RWPE2 (cell line): ENCODE results near the gene PKN1.
A peak's percentile ranks its signal among the peaks of the same experiment; 100 is the strongest.

ENCODE experiments used
- ATAC-seq: fragments of 200-7000 bp; cut with Tn5 transposase; 3 replicates; pipeline ENCODE4 v1.9.1; 2021; ENCODE audit warnings: low read depth
- DNase-seq: peaks from one replicate; pipeline ENCODE4 v3.0.0-alpha.2; 2020; ENCODE audit warnings: low spot score
- H3K27ac ChIP-seq: fragments of 450-650 bp; 2 replicates; pipeline ENCODE4 v1.5.1; 2017; ENCODE audit warnings: mild to moderate bottlenecking; ENCODE audit not compliant: poor library complexity, severe bottlenecking
- H3K27me3 ChIP-seq: fragments of 250-450 bp; sonication (Bioruptor Pico); 2 replicates; pipeline ENCODE4 v1.5.1; 2021; ENCODE audit warnings: mild to moderate bottlenecking, moderate library complexity; ENCODE audit not compliant: insufficient read depth, poor library complexity, severe bottlenecking
- H3K36me3 ChIP-seq: fragments of 250-450 bp; sonication (Bioruptor Pico); 2 replicates; pipeline ENCODE4 v1.5.1; 2020; ENCODE audit warnings: low read depth, mild to moderate bottlenecking, moderate library complexity
- H3K4me1 ChIP-seq: fragments of 250-450 bp; sonication (Bioruptor Pico); 2 replicates; pipeline ENCODE4 v1.5.1; 2021; ENCODE audit warnings: mild to moderate bottlenecking, moderate library complexity; ENCODE audit not compliant: insufficient read depth, poor library complexity, severe bottlenecking
- H3K4me3 ChIP-seq: fragments of 250-450 bp; sonication (Bioruptor Pico); 2 replicates; pipeline ENCODE4 v1.5.1; 2021; ENCODE audit warnings: mild to moderate bottlenecking, moderate library complexity; ENCODE audit not compliant: severe bottlenecking
- H3K9me3 ChIP-seq: fragments of 250-450 bp; sonication (Bioruptor Pico); 2 replicates; pipeline ENCODE4 v1.5.1; 2021; ENCODE audit warnings: mild to moderate bottlenecking, moderate library complexity; ENCODE audit not compliant: severe bottlenecking
- TF ChIP-seq, protein P1 (sequence below): fragments of 450-650 bp; IDR thresholded peaks from one replicate; pipeline ENCODE4 v1.5.1; 2017; ENCODE audit warnings: mild to moderate bottlenecking, moderate library complexity; ENCODE audit not compliant: poor library complexity, severe bottlenecking

Gene PKN1

DNA sequence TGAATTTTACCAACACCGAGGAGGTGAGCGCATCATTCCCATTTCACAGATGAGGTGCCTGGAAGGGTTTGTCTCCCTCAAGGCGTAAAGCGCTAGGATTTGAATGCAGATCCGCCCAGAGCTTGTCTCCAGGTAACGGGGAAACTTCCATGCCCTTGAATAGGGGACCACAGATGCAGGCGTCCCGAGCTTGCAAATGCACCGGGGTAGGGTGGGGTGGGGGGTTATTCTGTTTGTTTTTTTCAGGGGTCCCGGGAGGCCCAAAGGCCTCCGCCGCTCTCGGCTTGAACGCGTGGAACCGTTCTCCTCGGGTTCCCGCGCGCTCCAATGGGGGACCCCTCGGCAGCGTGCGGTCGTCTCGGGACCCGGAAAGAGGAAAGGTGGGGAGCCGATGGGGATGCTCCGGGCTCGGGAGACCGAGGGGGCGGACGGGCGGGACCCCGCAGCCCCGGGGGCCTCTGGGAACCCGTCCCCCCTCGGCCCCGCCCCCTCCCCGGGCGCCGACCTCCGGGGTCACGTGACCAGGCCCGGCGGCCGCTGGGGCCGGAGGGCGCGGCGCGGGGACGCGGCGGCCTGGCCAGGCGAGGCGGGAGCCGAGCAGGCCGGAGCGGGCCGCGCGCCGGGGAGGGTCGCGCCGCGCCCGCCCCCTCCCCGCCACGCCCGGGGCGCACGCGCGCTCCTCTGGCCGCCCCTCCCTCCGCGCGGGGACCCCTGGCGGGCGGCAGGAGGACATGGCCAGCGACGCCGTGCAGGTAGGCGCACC, at the start of gene PKN1:
PKN1 (plus strand) TSS at position 516 of the 763 bp plus-strand sequence; CDS start at position 732, 216 bp downstream.
- Histone ChIP-seq H3K27me3 (no peaks in the 10 kb centered on the region), H3K4me3 (peak within 1 kb of the TSS; percentile 72), H3K9me3 (no peaks in the 10 kb centered on the region), H3K36me3 (peaks cover 5% of the 10 kb centered on the region; the same call in 1 of the 2 replicates), H3K4me1 (peaks cover 10% of the 10 kb centered on the region), H3K27ac (no peak within 1 kb of the TSS)
- ATAC-seq (peak; percentile 6; the same call in 1 of the 3 replicates), DNase-seq (no peak)
- TF ChIP-seq, protein P1, sequence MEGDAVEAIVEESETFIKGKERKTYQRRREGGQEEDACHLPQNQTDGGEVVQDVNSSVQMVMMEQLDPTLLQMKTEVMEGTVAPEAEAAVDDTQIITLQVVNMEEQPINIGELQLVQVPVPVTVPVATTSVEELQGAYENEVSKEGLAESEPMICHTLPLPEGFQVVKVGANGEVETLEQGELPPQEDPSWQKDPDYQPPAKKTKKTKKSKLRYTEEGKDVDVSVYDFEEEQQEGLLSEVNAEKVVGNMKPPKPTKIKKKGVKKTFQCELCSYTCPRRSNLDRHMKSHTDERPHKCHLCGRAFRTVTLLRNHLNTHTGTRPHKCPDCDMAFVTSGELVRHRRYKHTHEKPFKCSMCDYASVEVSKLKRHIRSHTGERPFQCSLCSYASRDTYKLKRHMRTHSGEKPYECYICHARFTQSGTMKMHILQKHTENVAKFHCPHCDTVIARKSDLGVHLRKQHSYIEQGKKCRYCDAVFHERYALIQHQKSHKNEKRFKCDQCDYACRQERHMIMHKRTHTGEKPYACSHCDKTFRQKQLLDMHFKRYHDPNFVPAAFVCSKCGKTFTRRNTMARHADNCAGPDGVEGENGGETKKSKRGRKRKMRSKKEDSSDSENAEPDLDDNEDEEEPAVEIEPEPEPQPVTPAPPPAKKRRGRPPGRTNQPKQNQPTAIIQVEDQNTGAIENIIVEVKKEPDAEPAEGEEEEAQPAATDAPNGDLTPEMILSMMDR, result no peak

DNA sequence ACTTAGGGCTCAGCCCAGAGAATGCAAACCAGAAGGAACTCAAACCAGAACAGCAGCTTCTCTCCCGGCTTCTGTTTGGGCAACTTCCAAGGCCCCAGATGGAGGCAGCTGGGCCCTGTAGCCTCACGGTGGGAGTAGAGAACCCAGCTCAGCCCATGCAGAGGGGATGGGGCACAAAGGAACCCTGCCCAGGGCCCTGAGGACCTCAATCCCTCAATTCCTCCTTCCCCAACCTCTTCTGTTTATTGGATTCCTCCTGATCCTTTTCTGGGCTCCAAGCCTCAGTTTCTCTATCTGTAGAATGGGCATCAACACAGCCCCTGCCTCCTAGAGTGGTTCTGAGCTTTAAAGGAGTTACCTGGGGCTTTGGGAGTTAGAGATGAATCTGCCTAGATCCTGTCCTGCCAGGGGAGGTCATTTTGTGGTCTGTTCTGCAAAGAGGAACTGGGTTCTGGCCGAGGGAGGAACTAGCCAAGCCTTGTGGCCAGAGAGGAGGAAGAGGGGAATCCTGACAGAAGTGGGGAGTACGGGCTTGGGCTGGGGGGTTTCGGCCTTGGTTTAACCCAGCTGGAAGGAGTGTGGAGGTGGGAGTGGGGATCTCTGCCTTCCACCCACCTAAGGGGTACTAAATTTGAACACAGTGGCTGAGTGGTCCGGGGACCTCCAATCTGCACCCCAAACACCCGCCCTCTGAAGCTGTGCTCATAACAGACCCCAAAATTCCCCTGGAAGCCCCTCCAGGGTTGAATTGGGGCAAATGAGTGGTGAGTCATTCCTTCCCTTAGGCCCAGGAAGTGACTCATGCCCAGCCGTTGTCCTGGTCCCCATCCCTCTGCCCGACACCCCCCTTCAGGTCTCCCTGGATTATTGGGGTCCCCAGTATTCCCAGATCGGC, 49.2 kb upstream of the PKN1 start:
- Histone ChIP-seq H3K36me3 (no peaks in the 10 kb centered on the region), H3K9me3 (no peaks in the 10 kb centered on the region), H3K4me1 (peaks cover 32% of the 10 kb centered on the region), H3K4me3 (no peak overlapping the region), H3K27me3 (no peaks in the 10 kb centered on the region), H3K27ac (peak overlapping the region; percentile 51)
- TF ChIP-seq, protein P1, result no peak
- no peak for DNase-seq
- no peak for ATAC-seq

DNA sequence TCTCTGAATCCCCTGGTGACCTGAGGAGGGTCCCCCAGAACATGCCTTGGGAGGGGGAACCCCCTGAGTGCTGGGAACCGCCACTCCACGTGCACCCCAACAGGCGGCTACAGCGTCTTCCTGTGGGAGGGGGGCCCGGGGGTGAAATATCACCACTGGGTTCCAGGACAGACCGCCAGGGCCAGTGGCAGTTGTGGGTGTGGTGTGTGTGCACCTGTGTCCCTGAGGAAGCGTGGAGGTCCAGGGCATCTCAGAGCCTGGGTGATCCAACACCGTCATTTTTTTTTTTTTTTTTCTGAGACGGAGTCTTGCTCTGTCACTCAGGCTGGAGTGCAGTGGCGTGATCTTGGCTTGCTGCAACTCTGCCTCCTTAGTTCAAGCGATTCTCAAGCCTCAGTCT, 47.6 kb upstream of the PKN1 start:
- H3K4me1 ChIP-seq, result peaks cover 31% of the 10 kb centered on the region
- DNase-seq (no peak), ATAC-seq (no peak)
- H3K4me3 ChIP-seq, result no peak overlapping the region
- H3K27ac ChIP-seq, result no peak overlapping the region
- H3K27me3 ChIP-seq, result no peaks in the 10 kb centered on the region
- H3K9me3 ChIP-seq, result no peaks in the 10 kb centered on the region
- TF ChIP-seq, protein P1, result no peak
- H3K36me3 ChIP-seq, result no peaks in the 10 kb centered on the region

DNA sequence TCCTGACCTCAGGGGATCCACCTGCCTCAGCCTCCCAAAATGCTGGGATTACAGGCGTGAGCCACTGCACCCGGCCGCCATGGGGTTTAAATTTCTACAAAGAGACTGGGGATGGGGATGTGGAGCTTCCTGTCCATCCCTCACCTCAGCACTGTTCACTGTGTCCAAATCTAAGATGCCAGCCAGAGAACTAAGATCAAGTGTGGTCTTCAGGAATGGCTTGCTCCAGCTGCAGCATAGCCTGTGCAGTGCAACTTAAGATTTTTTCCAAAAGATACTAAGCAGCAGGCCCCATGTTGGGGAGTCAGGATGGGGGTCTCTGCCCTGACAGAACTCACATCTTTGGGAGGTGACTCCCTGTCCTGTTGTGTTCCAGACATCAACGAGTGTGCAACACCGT, 42.6 kb upstream of the PKN1 start:
- Histone ChIP-seq H3K27me3 (no peaks in the 10 kb centered on the region), H3K9me3 (no peaks in the 10 kb centered on the region), H3K4me3 (no peak overlapping the region), H3K27ac (no peak overlapping the region), H3K36me3 (peaks cover 3% of the 10 kb centered on the region; the same call in 1 of the 2 replicates), H3K4me1 (no peaks in the 10 kb centered on the region)
- ATAC-seq, result no peak
- DNase-seq, result no peak
- TF ChIP-seq, protein P1, result no peak
